Measurements from ENCODE around the gene LURAP1L. TPM values are rescaled to one million over a fixed set of nuclear protein-coding genes. Genes with fewer than 3 reads are reported as not detected.

Gene LURAP1L
- total and polyA plus RNA-seq, 2 experiments from 2014 or later = 0.86 to 1.5 TPM

DNA sequence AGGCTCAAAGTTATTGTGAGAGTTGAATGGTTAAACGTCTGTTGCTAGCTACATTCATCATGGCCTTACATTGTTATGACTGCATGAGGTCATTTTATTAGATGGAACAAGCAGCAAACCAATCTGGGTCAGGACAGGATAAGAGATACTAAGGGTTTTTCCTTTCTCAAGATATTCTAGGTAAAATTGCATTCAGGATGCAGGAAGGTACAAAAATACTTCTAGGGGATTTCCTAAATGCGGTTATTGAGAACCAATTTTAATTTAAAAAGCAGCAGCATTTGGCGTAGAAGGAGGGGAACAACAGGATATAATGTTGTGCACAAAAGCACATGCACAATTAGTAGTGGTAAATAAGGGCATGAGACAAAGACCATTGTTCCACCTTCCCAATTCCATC lies 39.2 kb upstream of the LURAP1L start:
- Histone ChIP-seq H3K27ac (no peak overlapping the region), H3K4me3 (no peak overlapping the region), H3K36me3 (no peaks in the 10 kb centered on the region), H3K4me1 (ENCODE audit: low read depth) (no peaks in the 10 kb centered on the region), H3K9me3 (ENCODE audit: low read depth) (no peaks in the 10 kb centered on the region), H3K27me3 (no peaks in the 10 kb centered on the region)
- DNase-seq (ENCODE audit: low read depth in 1 of 2, low spot score in 1 of 2) = no peak
- TF ChIP-seq, protein P1, sequence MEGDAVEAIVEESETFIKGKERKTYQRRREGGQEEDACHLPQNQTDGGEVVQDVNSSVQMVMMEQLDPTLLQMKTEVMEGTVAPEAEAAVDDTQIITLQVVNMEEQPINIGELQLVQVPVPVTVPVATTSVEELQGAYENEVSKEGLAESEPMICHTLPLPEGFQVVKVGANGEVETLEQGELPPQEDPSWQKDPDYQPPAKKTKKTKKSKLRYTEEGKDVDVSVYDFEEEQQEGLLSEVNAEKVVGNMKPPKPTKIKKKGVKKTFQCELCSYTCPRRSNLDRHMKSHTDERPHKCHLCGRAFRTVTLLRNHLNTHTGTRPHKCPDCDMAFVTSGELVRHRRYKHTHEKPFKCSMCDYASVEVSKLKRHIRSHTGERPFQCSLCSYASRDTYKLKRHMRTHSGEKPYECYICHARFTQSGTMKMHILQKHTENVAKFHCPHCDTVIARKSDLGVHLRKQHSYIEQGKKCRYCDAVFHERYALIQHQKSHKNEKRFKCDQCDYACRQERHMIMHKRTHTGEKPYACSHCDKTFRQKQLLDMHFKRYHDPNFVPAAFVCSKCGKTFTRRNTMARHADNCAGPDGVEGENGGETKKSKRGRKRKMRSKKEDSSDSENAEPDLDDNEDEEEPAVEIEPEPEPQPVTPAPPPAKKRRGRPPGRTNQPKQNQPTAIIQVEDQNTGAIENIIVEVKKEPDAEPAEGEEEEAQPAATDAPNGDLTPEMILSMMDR (IDR thresholded peaks at IDR 0.05; ENCODE audit: low read depth, low read length) = no peak

DNA sequence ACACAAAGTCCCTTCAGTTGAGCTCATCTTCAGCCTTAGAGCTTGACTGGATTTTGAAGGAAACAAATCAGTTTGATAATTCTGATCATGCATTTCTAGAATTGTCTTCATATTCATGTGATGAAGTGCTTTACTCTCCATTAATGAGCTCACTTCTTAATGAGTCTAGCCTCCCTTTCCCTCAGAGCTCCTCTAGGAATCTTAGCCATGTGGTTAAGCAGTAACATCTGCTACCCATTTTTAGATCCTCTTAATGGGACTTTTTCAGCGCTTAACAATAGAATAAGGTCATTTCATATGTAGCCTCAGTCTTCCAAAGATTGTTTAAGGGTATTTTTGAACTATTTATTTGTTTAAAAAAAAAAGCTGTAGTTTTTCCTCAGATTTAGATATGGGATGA lies 36.9 kb upstream of the LURAP1L start:
- no peaks in the 10 kb centered on the region for H3K27me3 ChIP-seq
- TF ChIP-seq, protein P1 (IDR thresholded peaks at IDR 0.05; ENCODE audit: low read depth, low read length) = no peak
- no peak overlapping the region for H3K27ac ChIP-seq
- H3K9me3 ChIP-seq (ENCODE audit: low read depth) = no peaks in the 10 kb centered on the region
- DNase-seq (ENCODE audit: low read depth in 1 of 2, low spot score in 1 of 2) = no peak
- H3K36me3 ChIP-seq = no peaks in the 10 kb centered on the region
- no peak overlapping the region for H3K4me3 ChIP-seq
- H3K4me1 ChIP-seq (ENCODE audit: low read depth) = no peaks in the 10 kb centered on the region

DNA sequence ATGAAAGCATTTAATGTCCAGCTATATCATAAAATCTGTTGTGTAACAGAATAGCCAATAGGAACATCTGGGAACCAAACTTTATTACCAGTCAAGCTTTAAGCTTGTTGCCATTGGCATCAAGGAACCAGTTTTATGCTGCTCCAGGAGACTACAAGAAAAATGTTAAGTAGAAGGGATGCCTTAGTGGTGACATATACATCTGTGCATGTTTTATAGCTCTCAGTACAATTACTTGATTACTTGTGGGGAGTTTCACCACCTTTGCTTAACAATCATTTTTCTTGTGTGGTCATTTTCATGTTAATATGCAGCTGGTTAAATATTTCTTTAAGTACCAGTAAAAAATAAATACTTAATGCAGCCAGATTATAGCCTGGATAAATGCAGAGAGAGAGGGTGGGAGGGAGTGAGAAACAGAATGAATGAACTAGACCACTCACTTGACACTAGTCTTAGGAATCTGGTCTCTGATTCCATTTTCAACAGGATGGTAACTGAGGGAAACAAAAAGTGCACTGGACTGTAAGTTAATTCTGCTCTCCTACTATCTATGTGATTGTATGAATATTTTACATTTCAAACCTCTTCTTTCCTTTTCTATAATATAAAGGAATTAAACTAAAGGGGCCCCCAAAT lies 35.7 kb upstream of the LURAP1L start:
- no peaks in the 10 kb centered on the region for H3K36me3 ChIP-seq
- H3K9me3 ChIP-seq (ENCODE audit: low read depth) = no peaks in the 10 kb centered on the region
- H3K27me3 ChIP-seq = no peaks in the 10 kb centered on the region
- no peak overlapping the region for H3K27ac ChIP-seq
- no peaks in the 10 kb centered on the region for H3K4me1 ChIP-seq (ENCODE audit: low read depth)
- no peak for DNase-seq (ENCODE audit: low read depth in 1 of 2, low spot score in 1 of 2)
- TF ChIP-seq, protein P1 (IDR thresholded peaks at IDR 0.05; ENCODE audit: low read depth, low read length) = no peak
- H3K4me3 ChIP-seq = no peak overlapping the region

DNA sequence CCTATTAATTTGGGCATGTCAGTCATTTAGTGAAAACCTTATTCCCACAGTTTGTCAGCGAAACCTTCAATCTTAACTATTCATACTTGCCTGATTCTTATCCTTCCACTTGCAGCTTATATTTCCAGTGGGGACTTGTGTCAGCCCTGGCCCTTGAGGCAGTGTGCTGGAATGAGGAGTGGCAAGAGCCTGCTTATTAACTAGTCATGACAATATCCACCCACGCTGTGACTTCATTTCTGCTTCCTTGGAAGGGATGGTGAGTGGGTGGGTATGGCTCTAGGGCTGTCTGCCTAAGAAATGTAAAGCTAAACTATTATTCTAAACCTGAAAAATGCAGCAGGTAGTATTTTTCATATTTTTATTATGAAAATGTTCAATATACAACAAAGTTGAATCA lies 34.0 kb upstream of the LURAP1L start:
- DNase-seq (ENCODE audit: low read depth in 1 of 2, low spot score in 1 of 2) = no peak
- H3K36me3 ChIP-seq = no peaks in the 10 kb centered on the region
- H3K4me3 ChIP-seq = no peak overlapping the region
- no peaks in the 10 kb centered on the region for H3K9me3 ChIP-seq (ENCODE audit: low read depth)
- no peaks in the 10 kb centered on the region for H3K4me1 ChIP-seq (ENCODE audit: low read depth)
- TF ChIP-seq, protein P1 (IDR thresholded peaks at IDR 0.05; ENCODE audit: low read depth, low read length) = no peak
- no peak overlapping the region for H3K27ac ChIP-seq
- no peaks in the 10 kb centered on the region for H3K27me3 ChIP-seq

DNA sequence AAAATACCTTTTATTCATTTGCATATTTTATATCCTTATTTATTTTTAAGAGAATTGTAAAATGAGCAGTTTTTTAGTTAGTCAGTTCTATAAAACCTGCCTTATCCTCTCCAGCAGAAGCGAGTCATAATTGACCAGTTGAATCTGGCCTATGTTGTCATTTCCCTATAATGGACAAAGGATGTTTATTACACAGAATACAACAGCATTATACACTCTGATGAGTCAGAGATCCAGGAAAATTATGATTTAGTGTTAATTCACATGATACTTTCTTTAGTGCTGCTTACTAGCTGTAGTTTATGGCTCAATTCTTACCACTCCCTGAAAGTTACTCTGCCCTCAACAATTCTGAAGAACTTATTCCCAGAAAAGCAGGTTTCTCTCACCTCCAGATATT lies 26.8 kb upstream of the LURAP1L start:
- TF ChIP-seq, protein P1 (IDR thresholded peaks at IDR 0.05; ENCODE audit: low read depth, low read length) = no peak
- Histone ChIP-seq H3K4me1 (ENCODE audit: low read depth) (peaks cover 3% of the 10 kb centered on the region), H3K9me3 (ENCODE audit: low read depth) (no peaks in the 10 kb centered on the region), H3K27me3 (peaks cover 4% of the 10 kb centered on the region), H3K27ac (no peak overlapping the region), H3K36me3 (no peaks in the 10 kb centered on the region), H3K4me3 (no peak overlapping the region)
- DNase-seq (ENCODE audit: low read depth in 1 of 2, low spot score in 1 of 2) = no peak
